OCI-LY3 (cell line): ENCODE measurements around the gene EYS.

ENCODE experiments used
- EZH2phosphoT487 ChIP-seq: fragments of 200-600 bp; shearing (Covaris generic); IDR thresholded peaks from 2 replicates; pipeline ENCODE4 v1.6.1; 2018; ENCODE audit warnings: antibody characterized with exemption, mixed run types, low read depth
- TF ChIP-seq, protein P1 (sequence below): fragments of 200-600, 300-600 bp; sonication (generic); IDR thresholded peaks from 2 replicates; pipeline ENCODE4 v1.5.1; 2014; ENCODE audit warnings: antibody characterized with exemption, low read length, low read depth

DNA sequence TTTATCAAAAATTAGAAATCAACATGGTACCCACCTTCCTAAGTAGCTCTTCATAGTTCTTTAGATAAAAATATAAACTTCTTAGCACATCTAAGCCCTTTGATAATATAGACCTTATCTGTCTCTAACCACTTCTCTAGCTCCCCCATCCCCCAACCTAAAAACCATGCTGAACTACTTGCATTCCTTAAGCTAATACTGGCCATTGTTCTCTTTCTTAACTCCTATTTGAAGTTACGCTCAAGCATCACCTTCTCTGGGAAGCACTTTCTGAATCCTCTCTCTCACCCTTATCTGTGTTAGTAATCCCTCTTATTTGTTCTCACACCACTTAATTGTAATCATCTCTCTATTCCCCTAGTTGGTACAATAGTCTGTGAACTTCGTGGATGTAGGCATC is 1918.5 kb downstream of the EYS start:
- TF ChIP-seq, protein P1, sequence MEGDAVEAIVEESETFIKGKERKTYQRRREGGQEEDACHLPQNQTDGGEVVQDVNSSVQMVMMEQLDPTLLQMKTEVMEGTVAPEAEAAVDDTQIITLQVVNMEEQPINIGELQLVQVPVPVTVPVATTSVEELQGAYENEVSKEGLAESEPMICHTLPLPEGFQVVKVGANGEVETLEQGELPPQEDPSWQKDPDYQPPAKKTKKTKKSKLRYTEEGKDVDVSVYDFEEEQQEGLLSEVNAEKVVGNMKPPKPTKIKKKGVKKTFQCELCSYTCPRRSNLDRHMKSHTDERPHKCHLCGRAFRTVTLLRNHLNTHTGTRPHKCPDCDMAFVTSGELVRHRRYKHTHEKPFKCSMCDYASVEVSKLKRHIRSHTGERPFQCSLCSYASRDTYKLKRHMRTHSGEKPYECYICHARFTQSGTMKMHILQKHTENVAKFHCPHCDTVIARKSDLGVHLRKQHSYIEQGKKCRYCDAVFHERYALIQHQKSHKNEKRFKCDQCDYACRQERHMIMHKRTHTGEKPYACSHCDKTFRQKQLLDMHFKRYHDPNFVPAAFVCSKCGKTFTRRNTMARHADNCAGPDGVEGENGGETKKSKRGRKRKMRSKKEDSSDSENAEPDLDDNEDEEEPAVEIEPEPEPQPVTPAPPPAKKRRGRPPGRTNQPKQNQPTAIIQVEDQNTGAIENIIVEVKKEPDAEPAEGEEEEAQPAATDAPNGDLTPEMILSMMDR: no peak
- no peak for TF ChIP-seq EZH2phosphoT487
